Fibroblast of mammary gland (primary cell): ENCODE data around the gene ALKBH2.

Source experiments
- DNase-seq: peaks from one replicate; pipeline ENCODE4 v3.0.0-alpha.2; 2010; ENCODE audit warnings: low read depth
- H3K4me3 ChIP-seq: 2 replicates; pipeline ENCODE4 v1.5.1; 2011; ENCODE audit warnings: low read depth, mild to moderate bottlenecking, low read length, moderate library complexity; ENCODE audit not compliant: control insufficient read depth
- CTCF ChIP-seq: conservative IDR thresholded peaks from 2 replicates; pipeline ENCODE4 v1.5.1; 2011; ENCODE audit warnings: low read depth, low read length, inconsistent platforms; ENCODE audit not compliant: control insufficient read depth, insufficient read depth

Gene ALKBH2

GRCh38 chr12:109047081-109047805 lies 46.0 kb downstream of the ALKBH2 start:
- peak; percentile 51 for DNase-seq
- no peak for TF ChIP-seq CTCF

GRCh38 chr12:109044241-109044640 lies 49.0 kb downstream of the ALKBH2 start:
- no peak for DNase-seq
- no peak for TF ChIP-seq CTCF
- no peak overlapping the region for H3K4me3 ChIP-seq

More at GRCh38 chr12:109047081-109047805, 46.0 kb downstream of the ALKBH2 start:
- H3K4me3 ChIP-seq, result no peak overlapping the region
